ENCODE data around the gene CAMK1G. TPM values are rescaled to one million over a fixed set of nuclear protein-coding genes. Genes with fewer than 3 reads are reported as not detected.

The CAMK1G gene
- total RNA-seq, 1 donor from 2014 or later, result 3.8 TPM

- peaks cover 6% of the 10 kb centered on the region for H3K4me1 Mint-ChIP-seq
- H3K4me3 Mint-ChIP-seq, result no peak overlapping the region
- H3K27ac Mint-ChIP-seq, result no peak overlapping the region
- H3K9me3 Mint-ChIP-seq, result no peaks in the 10 kb centered on the region
- H3K27me3 Mint-ChIP-seq (ENCODE audit: low read depth), result peaks cover 18% of the 10 kb centered on the region
- H3K36me3 Mint-ChIP-seq, result no peaks in the 10 kb centered on the region
- DNase-seq (ENCODE audit: low spot score in 2 of 2, unreplicated experiment in 2 of 2), result no peak
- TF ChIP-seq CTCF (IDR thresholded peaks at IDR 0.05; ENCODE audit: unreplicated experiment), result no peak
Observed at GRCh38 chr1:209626346-209627026, 43.0 kb downstream of the CAMK1G start.

GRCh38 chr1:209627027-209627731, 43.7 kb downstream of the CAMK1G start:
- Mint-ChIP-seq H3K36me3 (no peaks in the 10 kb centered on the region), H3K27ac (no peak overlapping the region), H3K4me3 (no peak overlapping the region), H3K9me3 (no peaks in the 10 kb centered on the region), H3K27me3 (ENCODE audit: low read depth) (peaks cover 18% of the 10 kb centered on the region), H3K4me1 (peaks cover 2% of the 10 kb centered on the region)
- no peak for TF ChIP-seq CTCF (IDR thresholded peaks at IDR 0.05; ENCODE audit: unreplicated experiment)
- no peak for DNase-seq (ENCODE audit: low spot score in 2 of 2, unreplicated experiment in 2 of 2)

GRCh38 chr1:209627732-209628196, 44.2 kb downstream of the CAMK1G start:
- Mint-ChIP-seq H3K27ac (no peak overlapping the region), H3K4me3 (no peak overlapping the region), H3K36me3 (no peaks in the 10 kb centered on the region), H3K9me3 (no peaks in the 10 kb centered on the region), H3K4me1 (peaks cover 2% of the 10 kb centered on the region), H3K27me3 (ENCODE audit: low read depth) (peaks cover 18% of the 10 kb centered on the region)
- DNase-seq (ENCODE audit: low spot score in 2 of 2, unreplicated experiment in 2 of 2), result peak; percentile 71 to 91
- peak; percentile 97 for TF ChIP-seq CTCF (IDR thresholded peaks at IDR 0.05; ENCODE audit: unreplicated experiment)

GRCh38 chr1:209628618-209629299, 45.2 kb downstream of the CAMK1G start:
- TF ChIP-seq CTCF (IDR thresholded peaks at IDR 0.05; ENCODE audit: unreplicated experiment), result no peak
- Mint-ChIP-seq H3K4me1 (peaks cover 2% of the 10 kb centered on the region), H3K27ac (no peak overlapping the region), H3K27me3 (ENCODE audit: low read depth) (peaks cover 18% of the 10 kb centered on the region), H3K9me3 (no peaks in the 10 kb centered on the region), H3K4me3 (no peak overlapping the region), H3K36me3 (peaks cover 3% of the 10 kb centered on the region)
- DNase-seq (ENCODE audit: low spot score in 2 of 2, unreplicated experiment in 2 of 2), result no peak

GRCh38 chr1:209629621-209630382, 46.3 kb downstream of the CAMK1G start:
- TF ChIP-seq CTCF (IDR thresholded peaks at IDR 0.05; ENCODE audit: unreplicated experiment), result no peak
- Mint-ChIP-seq H3K9me3 (no peaks in the 10 kb centered on the region), H3K4me3 (no peak overlapping the region), H3K4me1 (peaks cover 2% of the 10 kb centered on the region), H3K27me3 (ENCODE audit: low read depth) (peaks cover 11% of the 10 kb centered on the region), H3K27ac (no peak overlapping the region), H3K36me3 (peaks cover 3% of the 10 kb centered on the region)
- DNase-seq (ENCODE audit: low spot score in 2 of 2, unreplicated experiment in 2 of 2), result no peak
